ENCODE data around the gene EXD2.
"Not testable (repeated sequence)": the region's sequence is repeated elsewhere in the genome, so short reads cannot be mapped to it uniquely, and the experiment has no call there.

Gene EXD2, protein sequence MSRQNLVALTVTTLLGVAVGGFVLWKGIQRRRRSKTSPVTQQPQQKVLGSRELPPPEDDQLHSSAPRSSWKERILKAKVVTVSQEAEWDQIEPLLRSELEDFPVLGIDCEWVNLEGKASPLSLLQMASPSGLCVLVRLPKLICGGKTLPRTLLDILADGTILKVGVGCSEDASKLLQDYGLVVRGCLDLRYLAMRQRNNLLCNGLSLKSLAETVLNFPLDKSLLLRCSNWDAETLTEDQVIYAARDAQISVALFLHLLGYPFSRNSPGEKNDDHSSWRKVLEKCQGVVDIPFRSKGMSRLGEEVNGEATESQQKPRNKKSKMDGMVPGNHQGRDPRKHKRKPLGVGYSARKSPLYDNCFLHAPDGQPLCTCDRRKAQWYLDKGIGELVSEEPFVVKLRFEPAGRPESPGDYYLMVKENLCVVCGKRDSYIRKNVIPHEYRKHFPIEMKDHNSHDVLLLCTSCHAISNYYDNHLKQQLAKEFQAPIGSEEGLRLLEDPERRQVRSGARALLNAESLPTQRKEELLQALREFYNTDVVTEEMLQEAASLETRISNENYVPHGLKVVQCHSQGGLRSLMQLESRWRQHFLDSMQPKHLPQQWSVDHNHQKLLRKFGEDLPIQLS

GRCh38 chr14:69191340-69192111 is at the start of gene EXD2:
EXD2 (plus strand) TSS chr14:69191498; CDS start chr14:69209471, 17,973 bp downstream.
- peak; percentile 73 for DNase-seq

DNA sequence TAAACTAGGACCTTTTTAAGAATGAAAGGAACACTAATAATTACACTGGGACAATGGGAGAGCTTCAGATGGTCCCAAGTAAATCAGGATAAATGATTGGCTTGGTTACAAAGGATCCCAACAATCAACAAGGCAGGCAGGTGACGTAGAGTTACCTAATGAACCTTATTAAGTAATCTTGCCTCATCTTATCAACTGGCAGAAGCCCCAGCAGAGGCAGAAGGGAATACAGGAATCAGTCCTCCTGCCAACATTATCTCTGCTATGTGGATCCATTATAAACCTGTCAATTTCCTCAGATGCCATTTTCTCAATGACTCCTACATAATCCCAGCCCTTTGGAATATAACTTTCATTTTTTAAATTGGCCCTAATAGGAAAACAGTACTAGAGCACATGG is 49.7 kb upstream of the EXD2 start:
- DNase-seq = no peak

- no peak for DNase-seq
Measured at GRCh38 chr14:69142101-69142500, 49.2 kb upstream of the EXD2 start.

GRCh38 chr14:69149461-69150244 is 41.6 kb upstream of the EXD2 start:
- DNase-seq = no peak

- peak; percentile 81 for DNase-seq
Measured at GRCh38 chr14:69151458-69152180, 39.7 kb upstream of the EXD2 start.

GRCh38 chr14:69152181-69152901 is 39.0 kb upstream of the EXD2 start:
- peak; percentile 17 for DNase-seq

GRCh38 chr14:69152902-69153151 is 38.5 kb upstream of the EXD2 start, which contains the start of gene DCAF5:
DCAF5 (minus strand) TSS chr14:69153119; CDS start chr14:69152978, 141 bp downstream.
- DNase-seq = no peak

GRCh38 chr14:69153152-69153872 is 38.0 kb upstream of the EXD2 start:
- DNase-seq = peak; percentile 93

DNA sequence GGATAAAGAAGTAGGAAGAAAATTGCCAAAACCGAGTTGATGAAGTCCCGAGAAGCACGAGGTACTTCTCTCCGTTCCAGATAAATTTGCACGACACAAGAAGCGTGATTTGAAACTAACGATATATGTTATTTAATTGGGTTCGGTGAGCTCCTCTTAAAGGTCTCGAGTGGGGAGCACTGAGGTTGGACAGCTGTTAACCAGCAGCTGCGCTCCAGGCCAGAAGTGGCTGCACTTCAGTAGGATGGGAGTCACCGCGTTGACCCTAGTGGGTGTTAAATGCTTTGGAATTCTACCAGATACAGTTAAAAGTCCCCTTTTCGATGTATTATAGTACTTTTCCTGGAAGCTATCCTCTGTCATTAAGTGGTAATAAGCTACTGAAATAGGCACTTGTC is 37.4 kb upstream of the EXD2 start:
- DNase-seq = peak; percentile 31

GRCh38 chr14:69154779-69155178 is 36.5 kb upstream of the EXD2 start:
- no peak for DNase-seq

- no peak for DNase-seq
Measured at GRCh38 chr14:69156224-69156623, 35.1 kb upstream of the EXD2 start.

GRCh38 chr14:69161590-69161989 is 29.7 kb upstream of the EXD2 start:
- no peak for DNase-seq

DNA sequence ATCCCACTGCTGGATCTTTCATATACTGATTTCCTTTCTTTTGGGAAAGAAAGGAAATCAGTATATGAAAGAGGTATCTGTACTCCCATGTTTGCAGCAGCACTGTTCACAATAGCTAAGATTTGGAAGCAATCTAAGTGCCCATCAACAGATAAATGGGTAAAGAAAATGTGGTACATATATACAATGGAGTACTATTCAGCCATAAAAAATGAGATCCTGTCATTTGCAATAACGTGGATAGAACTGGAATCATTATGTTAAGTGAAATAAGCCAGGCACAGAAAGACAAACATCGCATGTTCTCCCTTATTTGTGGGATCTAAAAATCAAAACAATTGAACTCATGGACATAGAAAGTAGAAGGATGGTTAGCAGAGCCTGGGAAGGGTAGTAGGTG is 25.5 kb upstream of the EXD2 start:
- DNase-seq = not testable (repeated sequence)

- no peak for DNase-seq
Measured at GRCh38 chr14:69170839-69171238, 20.5 kb upstream of the EXD2 start.

GRCh38 chr14:69171569-69171968 is 19.7 kb upstream of the EXD2 start:
- DNase-seq = no peak

DNA sequence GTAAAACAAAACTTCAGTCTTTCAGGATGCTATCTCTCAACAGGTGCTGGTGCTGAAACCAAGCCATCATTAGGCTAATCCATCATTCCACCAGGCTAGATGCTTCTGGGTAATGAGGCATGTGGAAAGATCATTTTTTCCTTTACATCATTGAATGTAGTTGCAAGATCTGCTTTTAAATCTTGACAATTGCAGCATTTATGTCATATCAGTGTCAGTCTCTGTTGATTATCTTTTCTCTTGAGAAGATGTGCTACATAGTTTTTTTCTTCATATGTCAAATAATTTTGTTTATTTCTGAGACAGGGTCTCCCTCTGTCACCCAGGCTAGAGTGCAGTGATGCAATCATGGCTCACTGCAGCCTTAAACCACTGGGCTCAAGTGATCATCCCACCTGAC is 16.2 kb upstream of the EXD2 start:
- no peak for DNase-seq

GRCh38 chr14:69181491-69181890 is 9.8 kb upstream of the EXD2 start:
- no peak for DNase-seq

GRCh38 chr14:69182580-69182979 is 8.7 kb upstream of the EXD2 start:
- DNase-seq = not testable (repeated sequence)

DNA sequence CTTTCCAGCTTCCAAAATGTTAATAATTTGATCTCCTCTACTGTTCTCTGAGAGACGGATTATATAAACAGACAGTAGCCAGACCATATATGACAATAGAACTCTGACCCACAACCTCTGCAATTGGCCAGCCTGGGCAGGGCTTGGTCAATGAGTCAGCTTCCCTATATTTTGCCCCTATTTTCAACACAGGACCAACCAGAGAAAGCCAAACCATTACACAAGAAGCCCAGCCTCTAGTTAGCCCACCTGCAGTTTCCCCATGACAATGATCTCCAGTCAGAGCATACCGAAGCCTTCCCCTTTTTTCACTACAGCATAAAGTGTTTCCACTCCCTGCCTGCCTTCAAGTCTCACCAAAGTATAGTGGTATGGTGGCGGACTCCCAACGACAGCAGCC is 7.6 kb upstream of the EXD2 start:
- peak; percentile 64 for DNase-seq

GRCh38 chr14:69190191-69190590 is 1.1 kb upstream of the EXD2 start:
- no peak for DNase-seq

- no peak for DNase-seq
Measured at GRCh38 chr14:69193721-69194120, 2.4 kb downstream of the EXD2 start.
